Mononuclear cell (primary cell): ENCODE data around the gene TECRL. TPM values are rescaled to one million over a fixed set of nuclear protein-coding genes. Genes with fewer than 3 reads are reported as not detected.

Source experiments
- H3K27me3 ChIP-seq: 2 replicates; pipeline ENCODE4 v1.6.0; 2011; ENCODE audit warnings: low read length, control low read depth; ENCODE audit not compliant: insufficient read depth
- H3K4me1 ChIP-seq: 2 replicates; pipeline ENCODE4 v1.5.1; 2011; ENCODE audit warnings: mild to moderate bottlenecking, low read length, control low read depth; ENCODE audit not compliant: insufficient read depth
- H3K4me3 ChIP-seq: 2 replicates; pipeline ENCODE4 v1.5.1; 2011; ENCODE audit warnings: mild to moderate bottlenecking, low read length, moderate library complexity
- H3K9me3 ChIP-seq: 2 replicates; pipeline ENCODE4 v1.5.1; 2011; ENCODE audit warnings: low read depth, mild to moderate bottlenecking, control low read depth, low read length
- total RNA-seq: library from RNA; depleted of rRNA; stranded (reverse); fragments of >200 nt; gene quantifications from one replicate; pipeline ENCODE4 v1.2.3, GENCODE V29; 2012

TECRL gene
- total RNA-seq: 0.10 TPM

GRCh38 chr4:64409300-64409699 lies at the start of gene TECRL:
TECRL (minus strand) TSS chr4:64409450; CDS start chr4:64409351, 99 bp downstream.
- Histone ChIP-seq H3K27me3 (no peaks in the 10 kb centered on the region), H3K4me3 (no peak within 1 kb of the TSS), H3K9me3 (no peaks in the 10 kb centered on the region), H3K4me1 (no peaks in the 10 kb centered on the region)

GRCh38 chr4:64432674-64433073 lies 23.4 kb upstream of the TECRL start:
- Histone ChIP-seq H3K4me1 (no peaks in the 10 kb centered on the region), H3K4me3 (no peak overlapping the region), H3K9me3 (no peaks in the 10 kb centered on the region), H3K27me3 (no peaks in the 10 kb centered on the region)

- Histone ChIP-seq H3K9me3 (no peaks in the 10 kb centered on the region), H3K4me1 (no peaks in the 10 kb centered on the region), H3K27me3 (no peaks in the 10 kb centered on the region), H3K4me3 (no peak overlapping the region)
These were observed 21.7 kb upstream of the TECRL start for GRCh38 chr4:64430933-64431332.

GRCh38 chr4:64417974-64418373 lies 8.7 kb upstream of the TECRL start:
- H3K4me3 ChIP-seq: no peak overlapping the region
- H3K4me1 ChIP-seq: no peaks in the 10 kb centered on the region
- H3K27me3 ChIP-seq: no peaks in the 10 kb centered on the region
- H3K9me3 ChIP-seq: no peaks in the 10 kb centered on the region

GRCh38 chr4:64407000-64407399 lies 2.2 kb downstream of the TECRL start:
- H3K9me3 ChIP-seq: no peaks in the 10 kb centered on the region
- no peaks in the 10 kb centered on the region for H3K4me1 ChIP-seq
- H3K4me3 ChIP-seq: no peak overlapping the region
- no peaks in the 10 kb centered on the region for H3K27me3 ChIP-seq

GRCh38 chr4:64405761-64406160 lies 3.5 kb downstream of the TECRL start:
- no peaks in the 10 kb centered on the region for H3K4me1 ChIP-seq
- H3K27me3 ChIP-seq: no peaks in the 10 kb centered on the region
- H3K9me3 ChIP-seq: no peaks in the 10 kb centered on the region
- H3K4me3 ChIP-seq: no peak overlapping the region

GRCh38 chr4:64402684-64403083 lies 6.6 kb downstream of the TECRL start:
- Histone ChIP-seq H3K4me3 (no peak overlapping the region), H3K4me1 (no peaks in the 10 kb centered on the region), H3K27me3 (no peaks in the 10 kb centered on the region), H3K9me3 (no peaks in the 10 kb centered on the region)

GRCh38 chr4:64399313-64400109 lies 9.7 kb downstream of the TECRL start:
- Histone ChIP-seq H3K27me3 (no peaks in the 10 kb centered on the region), H3K4me3 (no peak overlapping the region), H3K4me1 (no peaks in the 10 kb centered on the region), H3K9me3 (no peaks in the 10 kb centered on the region)

- H3K4me1 ChIP-seq: no peaks in the 10 kb centered on the region
- H3K27me3 ChIP-seq: no peaks in the 10 kb centered on the region
- H3K4me3 ChIP-seq: no peak overlapping the region
- H3K9me3 ChIP-seq: peaks cover 5% of the 10 kb centered on the region
These were observed 14.8 kb downstream of the TECRL start for GRCh38 chr4:64394469-64394868.

GRCh38 chr4:64388252-64388651 lies 21.0 kb downstream of the TECRL start:
- no peaks in the 10 kb centered on the region for H3K4me1 ChIP-seq
- no peak overlapping the region for H3K4me3 ChIP-seq
- H3K27me3 ChIP-seq: no peaks in the 10 kb centered on the region
- H3K9me3 ChIP-seq: peaks cover 9% of the 10 kb centered on the region

- peaks cover 9% of the 10 kb centered on the region for H3K9me3 ChIP-seq
- H3K4me3 ChIP-seq: no peak overlapping the region
- no peaks in the 10 kb centered on the region for H3K27me3 ChIP-seq
- no peaks in the 10 kb centered on the region for H3K4me1 ChIP-seq
These were observed 24.0 kb downstream of the TECRL start for GRCh38 chr4:64385220-64385619.

- H3K4me3 ChIP-seq: no peak overlapping the region
- peaks cover 4% of the 10 kb centered on the region for H3K9me3 ChIP-seq
- H3K27me3 ChIP-seq: no peaks in the 10 kb centered on the region
- H3K4me1 ChIP-seq: no peaks in the 10 kb centered on the region
These were observed 24.7 kb downstream of the TECRL start for GRCh38 chr4:64384237-64385203.

- Histone ChIP-seq H3K4me3 (no peak overlapping the region), H3K27me3 (no peaks in the 10 kb centered on the region), H3K4me1 (no peaks in the 10 kb centered on the region), H3K9me3 (peaks cover 5% of the 10 kb centered on the region)
These were observed 40.5 kb downstream of the TECRL start for GRCh38 chr4:64368741-64369140.

- no peaks in the 10 kb centered on the region for H3K27me3 ChIP-seq
- peaks cover 5% of the 10 kb centered on the region for H3K9me3 ChIP-seq
- no peaks in the 10 kb centered on the region for H3K4me1 ChIP-seq
- H3K4me3 ChIP-seq: no peak overlapping the region
These were observed 47.9 kb downstream of the TECRL start for GRCh38 chr4:64361399-64361740.

GRCh38 chr4:64360664-64361398 lies 48.4 kb downstream of the TECRL start:
- Histone ChIP-seq H3K4me1 (no peaks in the 10 kb centered on the region), H3K9me3 (peaks cover 5% of the 10 kb centered on the region), H3K4me3 (no peak overlapping the region), H3K27me3 (no peaks in the 10 kb centered on the region)
